OCI-LY7 (cell line): ENCODE measurements around the gene NME3. TPM values are rescaled to one million over a fixed set of nuclear protein-coding genes. Genes with fewer than 3 reads are reported as not detected.
A peak's percentile ranks its signal among the peaks of the same experiment; 100 is the strongest.

ENCODE experiments used
- BruUV-seq: library from RNA; stranded (reverse); fragments of 400-500 nt; replicated peaks from 2 replicates; lab custom pipeline; 2021; lab: Mats Ljungman, UMichigan
- CTCF ChIA-PET: fragments of 300-600 bp; sonication (Branson Sonifier 250); formaldehyde crosslinking; loops from one replicate; lab custom pipeline; 2022; ENCODE audit warnings: antibody characterized with exemption; ENCODE audit not compliant: unreplicated experiment; lab: Charles Lee
- POLR2A ChIA-PET: fragments of 300-600 bp; sonication (Branson Sonifier 250); formaldehyde crosslinking; loops from one replicate; lab custom pipeline; 2022; ENCODE audit warnings: antibody characterized with exemption; lab: Charles Lee
- DNase-seq: peaks from one replicate; pipeline ENCODE4 v3.0.0-alpha.2; 2015; ENCODE audit warnings: low spot score
- H2AFZ ChIP-seq: fragments of 200-600 bp; sonication (generic), shearing (Covaris generic); 2 replicates; pipeline ENCODE4 v1.6.1; 2014; ENCODE audit warnings: mild to moderate bottlenecking, antibody characterized with exemption, low read length, moderate library complexity
- H3K27ac ChIP-seq: fragments of 200-600 bp; sonication (generic); 2 replicates; pipeline ENCODE4 v1.5.1; 2014; ENCODE audit warnings: mixed run types, low read depth, mild to moderate bottlenecking, moderate library complexity, low read length, inconsistent platforms; ENCODE audit not compliant: poor library complexity, severe bottlenecking
- H3K36me3 ChIP-seq: fragments of 200-600 bp; sonication (generic); 2 replicates; pipeline ENCODE4 v1.6.1; 2014; ENCODE audit warnings: mild to moderate bottlenecking, antibody characterized with exemption, low read length, moderate library complexity, mixed read lengths; ENCODE audit not compliant: insufficient read depth
- H3K4me1 ChIP-seq: fragments of 200-600 bp; sonication (generic); 2 replicates; pipeline ENCODE4 v1.5.1; 2014; ENCODE audit warnings: mild to moderate bottlenecking, low read length; ENCODE audit not compliant: insufficient read depth, poor library complexity, severe bottlenecking
- H3K4me2 ChIP-seq: fragments of 200-600 bp; sonication (generic); 2 replicates; pipeline ENCODE4 v1.6.1; 2014; ENCODE audit warnings: mild to moderate bottlenecking, low read length
- H3K4me3 ChIP-seq: fragments of 200-600 bp; sonication (generic); 2 replicates; pipeline ENCODE4 v1.5.1; 2014; ENCODE audit warnings: mild to moderate bottlenecking, low read depth, low read length; ENCODE audit not compliant: poor library complexity, severe bottlenecking
- H3K79me2 ChIP-seq: fragments of 200-600 bp; sonication (generic); 2 replicates; pipeline ENCODE4 v1.6.1; 2016; ENCODE audit warnings: low read depth, mild to moderate bottlenecking, low read length, moderate library complexity, mixed read lengths; ENCODE audit not compliant: insufficient read depth
- H3K9me2 ChIP-seq: fragments of 200-600 bp; sonication (generic); 2 replicates; pipeline ENCODE4 v1.6.1; 2016; ENCODE audit warnings: mild to moderate bottlenecking, low read length, mixed read lengths; ENCODE audit not compliant: insufficient read depth
- H3K9me3 ChIP-seq: fragments of 200-600 bp; sonication (generic); 2 replicates; pipeline ENCODE4 v1.6.1; 2014; ENCODE audit warnings: mild to moderate bottlenecking, mixed run types, low read length, mixed read lengths
- H4K20me1 ChIP-seq: fragments of 200-600 bp; sonication (generic); 2 replicates; pipeline ENCODE4 v1.6.1; 2014; ENCODE audit warnings: mild to moderate bottlenecking, antibody characterized with exemption, low read length, moderate library complexity, mixed read lengths; ENCODE audit not compliant: insufficient read depth
- CTCF ChIP-seq: fragments of 200-600 bp; sonication (generic); conservative IDR thresholded peaks from 2 replicates; pipeline ENCODE4 v1.5.1; 2014; ENCODE audit warnings: mild to moderate bottlenecking, antibody characterized with exemption, low read length, moderate library complexity, mixed read lengths
- EZH2phosphoT487 ChIP-seq: fragments of 200-600 bp; sonication (generic); IDR thresholded peaks from 2 replicates; pipeline ENCODE4 v1.6.1; 2018; ENCODE audit warnings: low read depth, borderline replicate concordance, mild to moderate bottlenecking, mixed run types, antibody characterized with exemption, low read length, moderate library complexity, mixed read lengths
- intact Hi-C: fragments of 100-400 bp; cut with micrococcal nuclease; formaldehyde crosslinking; loops from one replicate; pipeline ENCODE4 v1.10.0; 2022; ENCODE audit not compliant: unreplicated experiment
- total RNA-seq, 2 experiments: library from RNA; depleted of rRNA in 1 of 2; stranded (reverse); fragments of >200 nt in 1 of 2; shearing (Covaris generic) in 1 of 2; gene quantifications; 2 replicates each; pipeline ENCODE4 v1.2.3, GENCODE V29; 2014 to 2022

Gene NME3
- total RNA-seq, 2 experiments from 2014 or later = 34.8 to 54.5 TPM

- Histone ChIP-seq H3K36me3 (peaks cover 52% of the 10 kb centered on the region), H2AFZ (no peak overlapping the region), H3K4me1 (no peaks in the 10 kb centered on the region), H3K4me3 (no peak overlapping the region), H3K4me2 (no peak overlapping the region), H3K9me3 (no peaks in the 10 kb centered on the region), H3K79me2 (no peaks in the 10 kb centered on the region), H4K20me1 (no peaks in the 10 kb centered on the region), H3K27ac (no peak overlapping the region), H3K9me2 (no peaks in the 10 kb centered on the region)
- peak; percentile 23 for DNase-seq
- ChIA-PET CTCF (no interaction called here), POLR2A (no interaction called here)
- no peak for TF ChIP-seq EZH2phosphoT487
- peak; percentile 44 for TF ChIP-seq CTCF
- intact Hi-C loops = no loop called here
- BruUV-seq = no TSS peak
Observed at GRCh38 chr16:1763521-1764511, 7.5 kb downstream of the NME3 start.

GRCh38 chr16:1762879-1763520 lies 8.3 kb downstream of the NME3 start:
- intact Hi-C loops = no loop called here
- Histone ChIP-seq H3K27ac (no peak overlapping the region), H3K79me2 (no peaks in the 10 kb centered on the region), H2AFZ (no peak overlapping the region), H3K4me3 (no peak overlapping the region), H3K4me1 (no peaks in the 10 kb centered on the region), H3K9me3 (no peaks in the 10 kb centered on the region), H3K4me2 (no peak overlapping the region), H3K36me3 (peaks cover 44% of the 10 kb centered on the region), H3K9me2 (no peaks in the 10 kb centered on the region), H4K20me1 (no peaks in the 10 kb centered on the region)
- ChIA-PET CTCF (no interaction called here), POLR2A (no interaction called here)
- TF ChIP-seq CTCF (no peak), EZH2phosphoT487 (no peak)
- BruUV-seq = no TSS peak
- no peak for DNase-seq
